ENCODE results near the gene NELL1.

Gene NELL1

GRCh38 chr11:21447871-21448270 is 778.5 kb downstream of the NELL1 start:
- DNase-seq = no peak

- no peak for DNase-seq
Observed at GRCh38 chr11:21456186-21456585, 786.8 kb downstream of the NELL1 start.

- DNase-seq = no peak
Observed at GRCh38 chr11:21460082-21460481, 790.7 kb downstream of the NELL1 start.

- no peak for DNase-seq
Observed at GRCh38 chr11:21461701-21462100, 792.3 kb downstream of the NELL1 start.

DNA sequence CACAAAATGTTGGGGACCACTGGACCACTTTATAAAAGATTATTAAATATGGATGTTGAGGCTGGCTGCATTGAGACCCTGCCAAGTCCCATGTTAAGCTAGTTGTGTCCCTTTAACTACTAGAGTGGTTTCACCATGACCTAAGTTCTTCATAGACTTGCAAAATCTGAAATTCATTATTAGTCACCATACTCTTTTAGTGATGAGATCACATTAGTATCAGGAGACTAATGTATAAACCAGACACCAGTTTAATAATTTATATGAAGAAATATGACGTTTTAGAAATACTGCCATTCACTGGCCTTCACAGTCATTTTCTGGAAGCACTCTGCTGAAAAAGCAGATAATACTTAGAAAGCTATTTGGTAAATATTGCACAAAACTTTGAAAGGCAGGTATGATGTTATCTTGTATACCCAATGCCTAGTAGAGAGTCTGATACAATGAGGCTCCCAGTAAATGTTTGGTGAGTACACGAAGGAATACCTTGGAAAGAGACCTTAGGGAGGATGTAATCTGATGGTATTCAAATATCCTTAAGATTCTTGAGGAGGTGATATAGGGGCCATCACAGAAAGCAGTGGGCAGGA is 795.3 kb downstream of the NELL1 start:
- no peak for DNase-seq

DNA sequence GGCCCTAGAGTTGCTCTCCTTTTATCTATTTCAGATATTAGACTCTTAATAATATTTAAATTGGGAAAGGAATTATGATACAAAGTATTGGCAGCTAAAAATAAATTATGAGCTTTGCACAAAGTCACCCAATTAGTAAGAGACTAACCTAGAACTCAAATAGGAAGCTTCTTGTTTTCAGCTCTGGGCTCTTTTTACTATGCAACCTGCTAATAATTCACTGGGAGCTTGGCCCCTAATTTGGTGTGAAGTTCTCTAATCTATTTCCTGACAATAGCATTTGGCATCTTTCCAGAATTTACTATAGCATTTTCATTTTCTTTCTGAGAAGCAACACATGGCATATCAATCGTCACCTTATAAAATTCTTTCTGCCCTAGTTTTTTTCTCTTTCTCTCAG is 795.8 kb downstream of the NELL1 start:
- no peak for DNase-seq

DNA sequence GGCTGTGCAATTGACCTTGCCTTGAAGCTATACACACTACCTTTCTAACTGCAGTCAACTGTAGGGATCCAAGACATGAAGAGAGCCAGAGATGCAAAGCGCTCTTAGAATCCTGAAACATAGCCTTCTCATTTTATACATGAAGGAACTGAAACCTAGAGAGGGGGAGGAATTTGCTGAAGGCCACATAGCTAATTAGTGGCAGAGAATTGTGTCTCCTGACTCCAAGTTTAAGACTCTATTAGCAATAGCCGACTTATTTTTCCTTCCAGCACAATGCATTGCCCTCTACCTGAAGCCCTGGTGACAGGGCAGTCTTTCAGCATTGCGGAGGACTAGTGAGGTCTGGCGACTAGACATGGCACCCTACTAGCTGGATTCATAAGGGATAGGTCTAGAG is 796.5 kb downstream of the NELL1 start:
- DNase-seq = no peak

- no peak for DNase-seq
Observed at GRCh38 chr11:21470521-21470920, 801.1 kb downstream of the NELL1 start.

GRCh38 chr11:21472261-21472660 is 802.9 kb downstream of the NELL1 start:
- no peak for DNase-seq

DNA sequence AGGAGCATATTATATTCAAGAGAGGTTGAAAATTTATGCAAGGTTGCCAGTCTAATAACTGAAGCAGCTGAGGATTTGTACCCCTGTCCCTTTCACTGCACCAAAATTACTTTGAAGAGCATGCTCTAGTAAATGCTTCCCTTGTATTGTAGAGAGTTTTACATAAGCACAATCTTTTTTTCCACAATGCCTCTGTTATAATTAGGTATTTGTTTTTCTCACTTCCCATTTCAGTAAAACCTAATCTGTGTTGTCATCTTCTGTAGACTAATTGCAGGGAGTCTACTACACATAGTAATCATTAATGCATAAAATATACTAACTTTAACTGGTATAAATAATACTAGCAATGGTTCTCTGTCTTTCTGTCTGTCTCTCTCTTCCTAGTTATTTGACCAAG is 805.1 kb downstream of the NELL1 start:
- no peak for DNase-seq

- DNase-seq = no peak
Observed at GRCh38 chr11:21475276-21475675, 805.9 kb downstream of the NELL1 start.

- DNase-seq = no peak
Observed at GRCh38 chr11:21476588-21476987, 807.2 kb downstream of the NELL1 start.

GRCh38 chr11:21480240-21480639 is 810.9 kb downstream of the NELL1 start:
- no peak for DNase-seq

- no peak for DNase-seq
Observed at GRCh38 chr11:21481255-21481654, 811.9 kb downstream of the NELL1 start.

DNA sequence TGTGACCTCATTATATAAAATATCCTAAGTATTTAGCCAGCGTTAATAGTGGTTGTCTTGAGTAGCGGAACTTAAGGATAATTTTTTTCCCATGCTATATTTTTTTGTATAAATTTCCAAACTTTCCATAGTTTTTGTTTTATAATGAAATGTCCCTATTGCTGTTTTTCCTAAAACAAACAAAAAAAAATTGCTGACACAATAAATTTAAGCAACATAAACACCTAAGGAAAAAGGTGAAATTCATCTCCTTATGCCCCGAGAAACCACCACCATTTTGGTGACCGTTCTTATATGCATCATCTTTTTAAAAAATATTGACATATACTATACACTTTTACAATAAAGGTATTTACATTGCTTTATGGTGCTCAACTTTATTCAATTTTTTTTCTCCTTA is 814.7 kb downstream of the NELL1 start:
- DNase-seq = no peak

GRCh38 chr11:21485006-21485405 is 815.6 kb downstream of the NELL1 start:
- DNase-seq = no peak

- DNase-seq = no peak
Observed at GRCh38 chr11:21485426-21485825, 816.0 kb downstream of the NELL1 start.

- no peak for DNase-seq
Observed at GRCh38 chr11:21489416-21490115, 820.2 kb downstream of the NELL1 start.

GRCh38 chr11:21492931-21493330 is 823.5 kb downstream of the NELL1 start:
- no peak for DNase-seq

GRCh38 chr11:21494946-21495345 is 825.6 kb downstream of the NELL1 start:
- DNase-seq = no peak

- DNase-seq = no peak
Observed at GRCh38 chr11:21495879-21496278, 826.5 kb downstream of the NELL1 start.

- DNase-seq = no peak
Observed at GRCh38 chr11:21501245-21501644, 831.9 kb downstream of the NELL1 start.

DNA sequence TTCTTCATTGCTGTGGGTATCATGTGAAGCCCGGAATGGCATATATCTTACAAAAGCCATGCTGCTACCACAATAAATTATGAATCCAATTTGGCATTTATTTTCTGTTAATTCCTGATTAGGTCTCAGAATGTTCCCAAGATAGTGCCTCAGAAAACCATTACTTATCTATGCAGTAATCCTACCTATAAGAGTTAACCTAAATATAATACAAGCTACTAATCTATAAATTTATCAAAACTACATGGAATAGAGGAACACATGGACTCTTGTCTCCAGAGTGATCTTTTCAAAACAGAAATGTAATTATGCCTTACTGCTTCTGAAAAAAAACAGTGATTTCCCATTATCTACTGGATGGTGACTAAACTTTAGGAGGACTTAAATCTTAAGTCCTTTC is 835.7 kb downstream of the NELL1 start:
- DNase-seq = no peak

- DNase-seq = peak; percentile 24
Observed at GRCh38 chr11:21511835-21512440, 842.6 kb downstream of the NELL1 start.

GRCh38 chr11:21514316-21514715 is 844.9 kb downstream of the NELL1 start:
- DNase-seq = peak; percentile 26

Measured in NCI-H1694 treated with DMSO at 0.1 percent for 48 hours (cell line).